ENCODE results near the gene CFAP77. TPM values are rescaled to one million over a fixed set of nuclear protein-coding genes. Genes with fewer than 3 reads are reported as not detected.

Gene CFAP77
- polyA plus RNA-seq, 1 donor from 2014 or later: not detected

DNA sequence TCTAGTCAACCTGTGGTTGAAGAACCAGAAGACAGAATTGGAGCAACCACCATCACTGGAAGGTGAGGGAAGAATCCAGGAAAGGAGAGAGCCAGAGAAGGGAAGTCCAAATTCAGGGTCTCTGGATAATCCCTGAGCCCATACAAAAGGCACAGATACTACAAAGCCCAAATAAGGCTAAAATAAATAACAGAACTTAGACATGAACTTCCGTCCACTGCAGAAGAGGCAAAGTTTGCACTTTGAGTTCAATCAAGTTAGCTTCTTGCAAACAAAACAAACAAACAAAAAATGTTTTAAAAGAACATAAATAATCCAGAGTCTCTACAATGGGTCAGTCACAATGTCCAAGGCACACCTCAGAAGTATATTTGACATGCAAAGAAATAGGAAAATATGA, 21.0 kb downstream of the CFAP77 start:
- H3K27ac ChIP-seq (ENCODE audit: low read length): no peak overlapping the region
- no peaks in the 10 kb centered on the region for H3K79me2 ChIP-seq (replicated peaks; ENCODE audit: insufficient read depth, low read length)
- no peaks in the 10 kb centered on the region for H3K36me3 ChIP-seq (ENCODE audit: insufficient read depth, low read length)
- no peaks in the 10 kb centered on the region for H3F3A ChIP-seq (ENCODE audit: insufficient read depth, low read length, poor library complexity, severe bottlenecking)
- H3K9me3 ChIP-seq (ENCODE audit: low read length): no peaks in the 10 kb centered on the region
- H4K20me1 ChIP-seq (ENCODE audit: insufficient read depth): no peaks in the 10 kb centered on the region
- H3K27me3 ChIP-seq (ENCODE audit: insufficient read depth, low read depth, low read length): no peaks in the 10 kb centered on the region
- TF ChIP-seq RAD21 (conservative IDR thresholded peaks at IDR 0.05): no peak
- TF ChIP-seq, protein P1, sequence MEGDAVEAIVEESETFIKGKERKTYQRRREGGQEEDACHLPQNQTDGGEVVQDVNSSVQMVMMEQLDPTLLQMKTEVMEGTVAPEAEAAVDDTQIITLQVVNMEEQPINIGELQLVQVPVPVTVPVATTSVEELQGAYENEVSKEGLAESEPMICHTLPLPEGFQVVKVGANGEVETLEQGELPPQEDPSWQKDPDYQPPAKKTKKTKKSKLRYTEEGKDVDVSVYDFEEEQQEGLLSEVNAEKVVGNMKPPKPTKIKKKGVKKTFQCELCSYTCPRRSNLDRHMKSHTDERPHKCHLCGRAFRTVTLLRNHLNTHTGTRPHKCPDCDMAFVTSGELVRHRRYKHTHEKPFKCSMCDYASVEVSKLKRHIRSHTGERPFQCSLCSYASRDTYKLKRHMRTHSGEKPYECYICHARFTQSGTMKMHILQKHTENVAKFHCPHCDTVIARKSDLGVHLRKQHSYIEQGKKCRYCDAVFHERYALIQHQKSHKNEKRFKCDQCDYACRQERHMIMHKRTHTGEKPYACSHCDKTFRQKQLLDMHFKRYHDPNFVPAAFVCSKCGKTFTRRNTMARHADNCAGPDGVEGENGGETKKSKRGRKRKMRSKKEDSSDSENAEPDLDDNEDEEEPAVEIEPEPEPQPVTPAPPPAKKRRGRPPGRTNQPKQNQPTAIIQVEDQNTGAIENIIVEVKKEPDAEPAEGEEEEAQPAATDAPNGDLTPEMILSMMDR (IDR thresholded peaks at IDR 0.05; ENCODE audit: poor library complexity, severe bottlenecking): no peak
- no peak for TF ChIP-seq SMC3 (conservative IDR thresholded peaks at IDR 0.05; ENCODE audit: poor library complexity)
- no peak for TF ChIP-seq TAF1 (IDR thresholded peaks at IDR 0.05; ENCODE audit: low read depth)
- no peak for TF ChIP-seq EZH2 (IDR thresholded peaks at IDR 0.05; ENCODE audit: borderline replicate concordance, insufficient read depth, low read length, poor library complexity, severe bottlenecking)
- no peak for TF ChIP-seq EP300 (conservative IDR thresholded peaks at IDR 0.05; ENCODE audit: poor library complexity, severe bottlenecking)
- TF ChIP-seq MXI1 (conservative IDR thresholded peaks at IDR 0.05; ENCODE audit: poor library complexity, severe bottlenecking): no peak
- TF ChIP-seq POLR2AphosphoS5 (IDR thresholded peaks at IDR 0.05): no peak
- TF ChIP-seq, protein P2, sequence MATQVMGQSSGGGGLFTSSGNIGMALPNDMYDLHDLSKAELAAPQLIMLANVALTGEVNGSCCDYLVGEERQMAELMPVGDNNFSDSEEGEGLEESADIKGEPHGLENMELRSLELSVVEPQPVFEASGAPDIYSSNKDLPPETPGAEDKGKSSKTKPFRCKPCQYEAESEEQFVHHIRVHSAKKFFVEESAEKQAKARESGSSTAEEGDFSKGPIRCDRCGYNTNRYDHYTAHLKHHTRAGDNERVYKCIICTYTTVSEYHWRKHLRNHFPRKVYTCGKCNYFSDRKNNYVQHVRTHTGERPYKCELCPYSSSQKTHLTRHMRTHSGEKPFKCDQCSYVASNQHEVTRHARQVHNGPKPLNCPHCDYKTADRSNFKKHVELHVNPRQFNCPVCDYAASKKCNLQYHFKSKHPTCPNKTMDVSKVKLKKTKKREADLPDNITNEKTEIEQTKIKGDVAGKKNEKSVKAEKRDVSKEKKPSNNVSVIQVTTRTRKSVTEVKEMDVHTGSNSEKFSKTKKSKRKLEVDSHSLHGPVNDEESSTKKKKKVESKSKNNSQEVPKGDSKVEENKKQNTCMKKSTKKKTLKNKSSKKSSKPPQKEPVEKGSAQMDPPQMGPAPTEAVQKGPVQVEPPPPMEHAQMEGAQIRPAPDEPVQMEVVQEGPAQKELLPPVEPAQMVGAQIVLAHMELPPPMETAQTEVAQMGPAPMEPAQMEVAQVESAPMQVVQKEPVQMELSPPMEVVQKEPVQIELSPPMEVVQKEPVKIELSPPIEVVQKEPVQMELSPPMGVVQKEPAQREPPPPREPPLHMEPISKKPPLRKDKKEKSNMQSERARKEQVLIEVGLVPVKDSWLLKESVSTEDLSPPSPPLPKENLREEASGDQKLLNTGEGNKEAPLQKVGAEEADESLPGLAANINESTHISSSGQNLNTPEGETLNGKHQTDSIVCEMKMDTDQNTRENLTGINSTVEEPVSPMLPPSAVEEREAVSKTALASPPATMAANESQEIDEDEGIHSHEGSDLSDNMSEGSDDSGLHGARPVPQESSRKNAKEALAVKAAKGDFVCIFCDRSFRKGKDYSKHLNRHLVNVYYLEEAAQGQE (IDR thresholded peaks at IDR 0.05; ENCODE audit: borderline replicate concordance): no peak
- no peaks in the 10 kb centered on the region for H3K9me2 ChIP-seq (ENCODE audit: insufficient read depth, low read length)
- no peak overlapping the region for H3K4me3 ChIP-seq (ENCODE audit: low read length)
- H3K4me2 ChIP-seq (ENCODE audit: low read length): no peak overlapping the region
- H2AFZ ChIP-seq (ENCODE audit: low read depth, low read length): no peak overlapping the region
- no peak overlapping the region for H3K9ac ChIP-seq (ENCODE audit: low read length)

DNA sequence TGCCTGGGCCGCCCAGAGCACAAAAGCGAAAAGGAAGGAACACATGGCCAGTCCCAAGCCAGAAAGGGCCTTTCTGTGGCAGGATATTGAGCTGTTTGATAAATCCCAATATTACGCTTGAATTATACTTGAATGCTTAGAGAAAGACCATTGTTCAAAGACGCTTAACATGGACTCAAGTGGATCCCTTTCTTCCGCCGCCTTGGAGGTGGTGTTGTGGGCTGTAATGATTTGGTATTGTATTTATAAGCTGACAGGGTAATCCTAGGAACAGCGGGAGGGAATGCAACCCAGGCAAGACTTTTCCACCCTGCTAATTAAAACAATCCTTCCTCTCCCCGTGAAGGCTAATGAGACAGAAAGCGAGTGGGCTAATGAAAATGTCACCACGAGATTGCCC, 24.9 kb downstream of the CFAP77 start:
- no peaks in the 10 kb centered on the region for H3K79me2 ChIP-seq (replicated peaks; ENCODE audit: insufficient read depth, low read length)
- H4K20me1 ChIP-seq (ENCODE audit: insufficient read depth): no peaks in the 10 kb centered on the region
- H3K4me3 ChIP-seq (ENCODE audit: low read length): no peak overlapping the region
- no peak overlapping the region for H3K4me2 ChIP-seq (ENCODE audit: low read length)
- no peaks in the 10 kb centered on the region for H3K36me3 ChIP-seq (ENCODE audit: insufficient read depth, low read length)
- no peak overlapping the region for H3K9ac ChIP-seq (ENCODE audit: low read length)
- no peaks in the 10 kb centered on the region for H3K9me2 ChIP-seq (ENCODE audit: insufficient read depth, low read length)
- H3K9me3 ChIP-seq (ENCODE audit: low read length): no peaks in the 10 kb centered on the region
- no peaks in the 10 kb centered on the region for H3K27me3 ChIP-seq (ENCODE audit: insufficient read depth, low read depth, low read length)
- no peak for TF ChIP-seq RAD21 (conservative IDR thresholded peaks at IDR 0.05)
- TF ChIP-seq, protein P2 (IDR thresholded peaks at IDR 0.05; ENCODE audit: borderline replicate concordance): no peak
- TF ChIP-seq, protein P1 (IDR thresholded peaks at IDR 0.05; ENCODE audit: poor library complexity, severe bottlenecking): no peak
- no peak overlapping the region for H2AFZ ChIP-seq (ENCODE audit: low read depth, low read length)
- no peak overlapping the region for H3K27ac ChIP-seq (ENCODE audit: low read length)
- H3F3A ChIP-seq (ENCODE audit: insufficient read depth, low read length, poor library complexity, severe bottlenecking): no peaks in the 10 kb centered on the region
